WTC11 (cell line): Measurements from ENCODE around the gene TPRG1L.

Source experiments
- CTCF ChIP-seq: fragments of 200-600 bp; IDR thresholded peaks from 2 replicates; pipeline ENCODE4 v1.8.0; 2022; ENCODE audit warnings: antibody characterized with exemption
- E2F1 ChIP-seq: sonication (generic); formaldehyde crosslinking; IDR thresholded peaks from 2 replicates; pipeline ENCODE4 v1.8.0; 2022; ENCODE audit warnings: mild to moderate bottlenecking, missing genetic modification reagents
- GRHL2 ChIP-seq: fragments of 250-450 bp; sonication (Bioruptor Pico); IDR thresholded peaks from 2 replicates; pipeline ENCODE4 v1.8.0; 2022; ENCODE audit warnings: mild to moderate bottlenecking, moderate library complexity; ENCODE audit not compliant: insufficient replicate concordance, severe bottlenecking
- IRF1 ChIP-seq: sonication (generic); formaldehyde crosslinking; IDR thresholded peaks from 2 replicates; pipeline ENCODE4 v1.8.0; 2023; ENCODE audit warnings: missing genetic modification reagents
- USF2 ChIP-seq: sonication (generic); formaldehyde crosslinking; IDR thresholded peaks from 2 replicates; pipeline ENCODE4 v1.8.1; 2023; ENCODE audit warnings: mild to moderate bottlenecking, missing genetic modification reagents, moderate library complexity
- ZNF281 ChIP-seq: sonication (generic); formaldehyde crosslinking; IDR thresholded peaks from 2 replicates; pipeline ENCODE4 v1.8.0; 2023; ENCODE audit warnings: mild to moderate bottlenecking, missing genetic modification reagents
- ZNF396 ChIP-seq: fragments of 250-450 bp; sonication (Bioruptor Pico); IDR thresholded peaks from 2 replicates; pipeline ENCODE4 v1.8.0; 2021; ENCODE audit warnings: mild to moderate bottlenecking, moderate library complexity, borderline replicate concordance

- TF ChIP-seq CTCF (no peak), ZNF396 (CRISPR knock-in tag) (no peak), ZNF281 (CRISPR knock-in tag) (no peak), IRF1 (CRISPR knock-in tag) (no peak), USF2 (CRISPR knock-in tag) (no peak), GRHL2 (no peak), E2F1 (CRISPR knock-in tag) (no peak)
Observed at GRCh38 chr1:3660704-3661103, 35.9 kb downstream of the TPRG1L start.
